Naive thymus-derived CD4-positive, alpha-beta T cell (primary cell): ENCODE data around the gene AMHR2. TPM values are rescaled to one million over a fixed set of nuclear protein-coding genes. Genes with fewer than 3 reads are reported as not detected.
A peak's percentile ranks its signal among the peaks of the same experiment; 100 is the strongest.
"Not testable (repeated sequence)": the region's sequence is repeated elsewhere in the genome, so short reads cannot be mapped to it uniquely, and the experiment has no call there.

Experiments
- ATAC-seq: fragments of 150-1000 bp; cut with Tn5 transposase; 2 replicates; pipeline ENCODE4 v1.10.0; 2021; ENCODE audit warnings: mild to moderate bottlenecking, moderate library complexity
- CTCF ChIA-PET: fragments of 350-600 bp; sonication (Branson Sonifier 250); formaldehyde crosslinking; loops from one replicate; lab custom pipeline; 2021; ENCODE audit warnings: antibody characterized with exemption; lab: Charles Lee
- POLR2A ChIA-PET: fragments of 350-600 bp; sonication (Branson Sonifier 250); formaldehyde crosslinking; loops from one replicate; lab custom pipeline; 2021; ENCODE audit warnings: antibody characterized with exemption, inconsistent platforms; lab: Charles Lee
- DNase-seq, 9 donors: peaks; one replicate each; pipeline versions ENCODE4 v3.0.0 to v3.0.0-alpha.2; 2020 to 2022; ENCODE audit warnings: mixed read lengths in 1 of 9
- H3K27ac ChIP-seq: one replicate; pipeline ENCODE4 v1.7.0; 2013; ENCODE audit warnings: mild to moderate bottlenecking, low read depth, low read length, moderate library complexity
- H3K27me3 ChIP-seq, 2 donors: one replicate each; pipeline ENCODE4 v1.7.0; 2013; ENCODE audit warnings: low read length in 2 of 2, mild to moderate bottlenecking in 2 of 2, moderate library complexity in 2 of 2; ENCODE audit not compliant: control insufficient read depth in 2 of 2, insufficient read depth in 2 of 2
- H3K36me3 ChIP-seq, 3 experiments: 1 replicate in 2 of 3; 2 replicates in 1 of 3; pipeline ENCODE4 v1.7.0; 2013; ENCODE audit warnings: low read length in 3 of 3, mild to moderate bottlenecking in 3 of 3, moderate library complexity in 1 of 3; ENCODE audit not compliant: insufficient read depth in 3 of 3, control insufficient read depth in 2 of 3
- H3K4me1 ChIP-seq, 2 donors: one replicate each; pipeline ENCODE4 v1.7.0; 2013; ENCODE audit warnings: low read length in 2 of 2, mild to moderate bottlenecking in 2 of 2, moderate library complexity in 1 of 2; ENCODE audit not compliant: control insufficient read depth in 2 of 2, insufficient read depth in 2 of 2
- H3K4me3 ChIP-seq: 2 replicates; pipeline ENCODE4 v1.7.0; 2013; ENCODE audit warnings: mild to moderate bottlenecking, low read length
- H3K9me3 ChIP-seq, 3 experiments: 1 replicate in 2 of 3; 2 replicates in 1 of 3; pipeline ENCODE4 v1.7.0; 2013; ENCODE audit warnings: low read length in 3 of 3; ENCODE audit not compliant: control insufficient read depth in 2 of 3
- H3K27ac Mint-ChIP-seq, 9 donors: one replicate each; pipeline ENCODE4 v1.8.0; 2020 to 2022; ENCODE audit warnings: mixed read lengths in 9 of 9, mild to moderate bottlenecking in 8 of 9, moderate library complexity in 5 of 9, inconsistent platforms in 2 of 9
- H3K27me3 Mint-ChIP-seq, 5 donors: one replicate each; pipeline ENCODE4 v1.8.0; 2021 to 2022; ENCODE audit warnings: mixed read lengths in 5 of 5, mild to moderate bottlenecking in 1 of 5
- H3K36me3 Mint-ChIP-seq, 5 donors: one replicate each; pipeline ENCODE4 v1.8.0; 2020 to 2022; ENCODE audit warnings: mixed read lengths in 5 of 5, mild to moderate bottlenecking in 3 of 5, inconsistent platforms in 1 of 5
- H3K4me1 Mint-ChIP-seq, 7 donors: one replicate each; pipeline ENCODE4 v1.8.0; 2020 to 2022; ENCODE audit warnings: mixed read lengths in 7 of 7, mild to moderate bottlenecking in 3 of 7, inconsistent platforms in 1 of 7
- H3K4me3 Mint-ChIP-seq, 10 donors: one replicate each; pipeline ENCODE4 v1.8.0; 2020 to 2022; ENCODE audit warnings: mild to moderate bottlenecking in 10 of 10, mixed read lengths in 10 of 10, moderate library complexity in 6 of 10, inconsistent platforms in 2 of 10
- H3K9me3 Mint-ChIP-seq, 11 donors: one replicate each; pipeline ENCODE4 v1.8.0; 2020 to 2022; ENCODE audit warnings: mixed read lengths in 11 of 11, mild to moderate bottlenecking in 4 of 11, inconsistent platforms in 1 of 11, moderate library complexity in 1 of 11
- intact Hi-C, 2 donors: fragments of 100-400 bp; cut with micrococcal nuclease; formaldehyde crosslinking; loops; one replicate each; pipeline ENCODE4 v1.15.1; 2023
- polyA plus RNA-seq, 2 donors: library from polyadenylated mRNA; unstranded; fragments of 300-500 nt; fragmentation: Illumina TruSeq; gene quantifications; one replicate each; pipeline ENCODE4 v1.2.3, GENCODE V29; 2021
- total RNA-seq, 6 experiments: library from RNA in 5 of 6; stranded (reverse) in 5 of 6; gene quantifications; 1 replicate in 5 of 6; 2 replicates in 1 of 6; pipeline ENCODE4 v1.2.3 and lab custom pipeline; 2021 to 2026

The AMHR2 gene
- total and polyA plus RNA-seq, 7 experiments from 2014 or later = not detected

DNA sequence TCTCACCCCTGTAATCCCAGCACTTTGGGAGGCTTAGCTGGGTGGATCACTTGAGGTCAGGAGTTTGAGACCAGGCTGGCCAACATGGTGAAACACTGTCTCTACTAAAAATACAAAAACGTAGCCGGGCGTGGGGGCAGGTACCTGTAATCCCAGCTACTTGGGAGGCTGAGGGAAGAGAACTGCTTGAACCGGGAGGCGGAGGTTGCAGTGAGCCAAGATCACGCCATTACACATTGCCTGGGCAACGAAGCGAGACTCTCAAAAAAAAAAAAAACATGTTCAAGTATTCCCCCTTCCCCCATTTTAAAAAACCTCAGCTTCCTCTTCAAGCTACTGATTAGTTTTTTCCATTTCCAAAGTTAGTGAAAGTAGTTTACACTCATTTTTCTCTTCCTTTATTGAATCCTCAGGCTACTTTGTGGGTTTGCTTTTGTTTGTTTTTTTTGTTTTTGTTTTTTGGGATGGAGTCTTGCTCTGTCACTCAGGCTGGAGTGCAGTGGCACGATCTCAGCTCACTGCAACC, 6.3 kb upstream of the AMHR2 start:
- intact Hi-C loops, ATAC-seq, H3K36me3 Mint-ChIP-seq, H3K9me3 ChIP-seq, H3K27me3 ChIP-seq, H3K36me3 ChIP-seq, H3K27me3 Mint-ChIP-seq, H3K27ac ChIP-seq, H3K4me3 ChIP-seq, H3K9me3 Mint-ChIP-seq: not testable (repeated sequence)
- peak overlapping the region in 8 of 10 donors; percentile 17 to 67 (median 40) for H3K4me3 Mint-ChIP-seq
- peak in 7 of 9 donors; percentile 9 to 49 (median 31) for DNase-seq
- peaks cover 9 to 13% of the 10 kb centered on the region in 2 donors for H3K4me1 ChIP-seq
- H3K4me1 Mint-ChIP-seq = peaks cover 22 to 72% (median 63%) of the 10 kb centered on the region in 7 donors
- ChIA-PET CTCF (interaction anchor here (0.6 to 2.4 kb wide), 11 partner anchors 18 to 1233 kb away, joined by 3 to 29 read pairs (median 4); no protein-coding TSS in a partner anchor), POLR2A (interaction anchor here (0.6 to 1.6 kb wide), 8 partner anchors 10 to 93 kb away, joined by 3 to 6 read pairs (median 4); partner anchors contain the start of genes SP1 and TARBP2)
- peak overlapping the region in 5 of 9 donors; percentile 34 to 76 (median 52) for H3K27ac Mint-ChIP-seq

- intact Hi-C loops = no loop called here
- ChIA-PET CTCF (interaction anchor here (1.2 to 2.4 kb wide), 4 partner anchors 37 to 90 kb away, joined by 3 to 29 read pairs (median 5); no protein-coding TSS in a partner anchor), POLR2A (interaction anchor here (0.6 to 1.6 kb wide), 4 partner anchors 39 to 85 kb away, joined by 4 to 6 read pairs (median 4); partner anchors contain the start of genes SP1 and TARBP2)
- peaks cover 0 to 9% (median 0%) of the 10 kb centered on the region in 3 experiments for H3K36me3 ChIP-seq
- DNase-seq = no peak
- no peaks in the 10 kb centered on the region for H3K9me3 ChIP-seq
- no peak overlapping the region for H3K4me3 ChIP-seq
- H3K9me3 Mint-ChIP-seq = no peaks in the 10 kb centered on the region
- H3K27me3 Mint-ChIP-seq = no peaks in the 10 kb centered on the region
- H3K4me1 ChIP-seq = peaks cover 4 to 7% of the 10 kb centered on the region in 2 donors
- ATAC-seq = no peak
- peaks cover 16 to 64% (median 54%) of the 10 kb centered on the region in 7 donors for H3K4me1 Mint-ChIP-seq
- H3K27me3 ChIP-seq = no peaks in the 10 kb centered on the region
- H3K36me3 Mint-ChIP-seq = peaks cover 0 to 2% (median 0%) of the 10 kb centered on the region in 5 donors
- H3K27ac ChIP-seq = no peak overlapping the region
- H3K4me3 Mint-ChIP-seq = peak overlapping the region in 2 of 10 donors; percentile 14 to 55
- H3K27ac Mint-ChIP-seq = peak overlapping the region in 6 of 9 donors; percentile 23 to 72 (median 30)
These were observed 5.4 kb upstream of the AMHR2 start for GRCh38 chr12:53418221-53418620.

DNA sequence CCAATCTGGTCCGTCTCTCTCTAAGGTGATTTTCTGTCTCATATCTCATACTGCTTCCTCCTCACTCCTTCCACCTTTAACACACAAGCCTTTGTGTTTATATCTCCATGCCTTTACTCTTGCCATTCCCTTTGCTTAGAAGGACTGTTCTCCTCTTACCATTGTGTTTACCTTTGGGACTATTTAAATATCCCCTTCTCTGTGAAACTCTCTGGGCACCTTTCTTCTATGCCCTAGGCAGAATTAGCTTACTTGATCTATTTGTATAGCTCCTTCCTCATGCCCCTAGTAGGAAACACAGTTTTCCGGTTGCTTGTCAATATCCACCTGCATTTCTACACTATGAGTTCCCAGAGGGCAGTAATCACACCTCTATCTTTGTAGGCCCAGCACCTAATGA, 3.9 kb upstream of the AMHR2 start:
- Histone ChIP-seq H3K27me3 (no peaks in the 10 kb centered on the region), H3K4me3 (no peak overlapping the region), H3K4me1 (peaks cover 4 to 7% of the 10 kb centered on the region in 2 donors), H3K9me3 (no peaks in the 10 kb centered on the region), H3K36me3 (no peaks in the 10 kb centered on the region), H3K27ac (no peak overlapping the region)
- H3K4me3 Mint-ChIP-seq = no peak overlapping the region
- H3K9me3 Mint-ChIP-seq = no peaks in the 10 kb centered on the region
- H3K27ac Mint-ChIP-seq = peak overlapping the region in 2 of 9 donors; percentile 5 to 56
- no peaks in the 10 kb centered on the region for H3K36me3 Mint-ChIP-seq
- peaks cover 14 to 54% (median 47%) of the 10 kb centered on the region in 7 donors for H3K4me1 Mint-ChIP-seq
- H3K27me3 Mint-ChIP-seq = no peaks in the 10 kb centered on the region
- DNase-seq (no peak), ATAC-seq (no peak)
- intact Hi-C loops = loop anchor here (2.0 kb wide), 3 partner anchors 13 to 75 kb away; partner anchors contain the start of gene PRR13 (in 1 of the 2)
- ChIA-PET CTCF (interaction anchor here (0.6 to 5.4 kb wide), 6 partner anchors 33 to 137 kb away, joined by 3 to 75 read pairs (median 4); no protein-coding TSS in a partner anchor), POLR2A (interaction anchor here (0.6 kb wide), 1 partner anchor 73 kb away, joined by 5 read pairs; no protein-coding TSS in a partner anchor)

- H3K4me1 ChIP-seq, H3K27me3 Mint-ChIP-seq, H3K9me3 Mint-ChIP-seq, H3K36me3 ChIP-seq, H3K4me3 ChIP-seq, H3K36me3 Mint-ChIP-seq, intact Hi-C loops, H3K27ac Mint-ChIP-seq, H3K9me3 ChIP-seq, H3K27ac ChIP-seq, H3K27me3 ChIP-seq, ATAC-seq, DNase-seq, H3K4me3 Mint-ChIP-seq: not testable (repeated sequence)
- POLR2A ChIA-PET = interaction anchor here (0.8 to 1.6 kb wide), 2 partner anchors 24 to 69 kb away, joined by 3 to 6 read pairs; no protein-coding TSS in a partner anchor
- CTCF ChIA-PET = interaction anchor here (0.9 to 5.4 kb wide), 6 partner anchors 12 to 95 kb away, joined by 3 to 75 read pairs (median 11); partner anchors contain the start of gene NPFF
- peaks cover 10 to 33% (median 28%) of the 10 kb centered on the region in 7 donors for H3K4me1 Mint-ChIP-seq
These were observed 1.4 kb upstream of the AMHR2 start for GRCh38 chr12:53422247-53422646.

DNA sequence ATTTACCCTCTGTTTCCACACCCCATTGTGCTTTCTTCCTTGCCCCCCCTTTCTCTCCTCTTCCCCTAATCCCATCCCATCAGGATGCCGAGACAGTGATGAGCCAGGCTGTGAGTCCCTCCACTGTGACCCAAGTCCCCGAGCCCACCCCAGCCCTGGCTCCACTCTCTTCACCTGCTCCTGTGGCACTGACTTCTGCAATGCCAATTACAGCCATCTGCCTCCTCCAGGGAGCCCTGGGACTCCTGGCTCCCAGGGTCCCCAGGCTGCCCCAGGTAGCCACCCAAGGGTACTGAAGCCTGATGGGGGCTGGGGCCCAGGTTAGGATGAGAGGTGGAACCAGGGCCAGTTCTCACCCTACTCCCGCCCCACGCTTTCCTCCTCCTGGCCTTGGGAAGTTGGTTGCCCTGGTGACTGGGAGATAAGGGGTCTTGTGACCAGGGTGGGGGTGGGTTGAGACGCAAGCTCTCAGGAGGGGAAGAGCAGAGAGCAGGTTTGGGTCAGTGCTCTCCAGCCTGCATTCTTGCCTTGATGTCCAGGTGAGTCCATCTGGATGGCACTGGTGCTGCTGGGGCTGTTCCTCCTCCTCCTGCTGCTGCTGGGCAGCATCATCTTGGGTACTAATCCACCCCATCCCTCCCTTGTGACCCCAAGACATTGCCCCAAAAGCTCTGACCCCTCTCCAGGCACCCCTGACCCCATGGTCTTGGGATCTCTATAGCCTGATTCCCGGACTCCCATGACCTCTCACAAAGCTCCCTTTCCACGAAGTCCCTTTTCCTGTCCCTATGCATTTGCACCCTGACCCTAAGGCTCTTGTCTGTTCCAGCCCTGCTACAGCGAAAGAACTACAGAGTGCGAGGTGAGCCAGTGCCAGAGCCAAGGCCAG, 1.2 kb downstream of the AMHR2 start:
- Mint-ChIP-seq H3K4me1 (peaks cover 4 to 15% (median 6%) of the 10 kb centered on the region in 7 donors), H3K4me3 (no peak overlapping the region), H3K27ac (no peak overlapping the region), H3K36me3 (no peaks in the 10 kb centered on the region), H3K9me3 (no peaks in the 10 kb centered on the region), H3K27me3 (no peaks in the 10 kb centered on the region)
- Histone ChIP-seq H3K9me3 (no peaks in the 10 kb centered on the region), H3K27me3 (no peaks in the 10 kb centered on the region), H3K27ac (no peak overlapping the region), H3K36me3 (no peaks in the 10 kb centered on the region), H3K4me1 (peaks cover 3 to 4% of the 10 kb centered on the region in 2 donors), H3K4me3 (no peak overlapping the region)
- intact Hi-C loops = no loop called here
- ATAC-seq = no peak
- POLR2A ChIA-PET = interaction anchor here (0.6 to 1.3 kb wide), 2 partner anchors 46 to 80 kb away, joined by 3 to 4 read pairs; no protein-coding TSS in a partner anchor
- CTCF ChIA-PET = interaction anchor here (0.6 to 1.9 kb wide), 3 partner anchors 72 to 80 kb away, joined by 4 to 9 read pairs (median 4); no protein-coding TSS in a partner anchor
- DNase-seq = no peak
